ENCODE measurements around the gene CPSF4.

CPSF4 gene

DNA sequence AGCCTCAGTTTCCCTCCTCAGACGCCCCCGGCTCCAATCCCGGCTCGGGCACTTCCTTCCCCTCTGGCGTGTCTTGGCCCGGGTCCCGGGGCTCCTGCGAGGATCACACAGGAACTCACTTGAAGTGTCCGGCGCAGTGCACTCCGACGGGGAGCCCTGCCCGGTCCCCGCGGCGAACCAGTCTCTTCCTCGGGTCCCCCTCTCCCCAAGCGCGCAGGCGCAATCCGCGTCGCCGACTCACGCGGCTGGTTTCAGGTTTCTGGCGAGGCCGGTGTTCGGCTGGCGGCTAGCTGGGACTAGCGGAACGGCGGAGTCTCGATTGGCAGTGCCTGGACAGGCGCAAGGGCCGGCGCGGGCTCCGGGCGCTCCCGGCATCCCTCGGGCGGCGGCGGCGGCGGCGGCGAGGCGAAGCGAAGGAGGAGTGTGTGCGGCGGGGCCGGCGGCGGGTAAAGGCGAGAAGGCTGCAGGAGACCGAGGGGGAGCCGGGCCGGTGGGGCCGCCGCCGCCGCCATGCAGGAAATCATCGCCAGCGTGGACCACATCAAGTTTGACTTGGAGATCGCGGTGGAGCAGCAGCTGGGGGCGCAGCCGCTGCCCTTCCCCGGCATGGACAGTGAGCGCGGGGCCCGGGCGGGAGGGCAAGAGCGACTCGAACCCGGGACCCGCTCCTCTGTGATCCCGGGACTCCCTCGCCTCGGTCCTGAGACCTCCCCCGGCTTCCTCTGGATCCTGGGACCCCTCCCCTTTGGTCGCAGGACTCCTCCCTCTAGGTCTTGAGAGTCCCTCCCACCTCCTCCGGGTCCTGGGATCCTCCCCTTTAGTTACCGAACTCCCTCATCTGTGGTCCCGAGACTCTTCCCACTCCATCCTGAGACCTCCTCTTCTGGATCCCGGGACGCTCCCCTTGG is at the start of gene CPSF4, which contains the start of gene PTCD1:
Gene CPSF4 (plus strand): TSS at position 371 of the 908 bp plus-strand sequence. CDS start 140 bp downstream, at position 511.
Gene PTCD1 (minus strand): TSS at position 226 of the 908 bp plus-strand sequence. CDS start 3,556 bp downstream, outside the sequence.
- peak; percentile 96 for DNase-seq

GRCh38 chr7:99389772-99390171 is 49.0 kb upstream of the CPSF4 start:
- DNase-seq: no peak

- no peak for DNase-seq
Measured at GRCh38 chr7:99390941-99391602, 47.7 kb upstream of the CPSF4 start.

DNA sequence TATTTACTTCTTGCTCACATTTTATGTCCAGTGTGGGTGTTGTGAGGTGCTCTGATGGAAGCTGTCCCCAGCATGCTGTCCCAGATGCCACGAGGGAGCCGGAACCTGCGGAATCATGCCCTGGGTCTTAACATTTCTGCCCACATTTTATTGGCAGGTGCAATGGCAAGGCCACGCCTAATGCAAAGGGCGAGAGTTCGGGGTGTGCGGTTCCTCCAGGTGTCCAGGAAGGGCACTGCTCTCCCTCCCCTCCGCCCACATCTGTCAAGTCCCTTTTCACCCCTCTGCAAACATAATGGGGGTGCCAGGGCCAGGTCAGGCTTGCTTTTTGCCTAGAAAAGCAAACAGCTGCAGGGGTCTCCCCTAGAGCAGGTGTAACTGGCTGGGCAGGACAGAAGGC is 46.7 kb upstream of the CPSF4 start:
- DNase-seq: no peak

GRCh38 chr7:99392659-99393354 is 45.9 kb upstream of the CPSF4 start:
- DNase-seq: peak; percentile 99

DNA sequence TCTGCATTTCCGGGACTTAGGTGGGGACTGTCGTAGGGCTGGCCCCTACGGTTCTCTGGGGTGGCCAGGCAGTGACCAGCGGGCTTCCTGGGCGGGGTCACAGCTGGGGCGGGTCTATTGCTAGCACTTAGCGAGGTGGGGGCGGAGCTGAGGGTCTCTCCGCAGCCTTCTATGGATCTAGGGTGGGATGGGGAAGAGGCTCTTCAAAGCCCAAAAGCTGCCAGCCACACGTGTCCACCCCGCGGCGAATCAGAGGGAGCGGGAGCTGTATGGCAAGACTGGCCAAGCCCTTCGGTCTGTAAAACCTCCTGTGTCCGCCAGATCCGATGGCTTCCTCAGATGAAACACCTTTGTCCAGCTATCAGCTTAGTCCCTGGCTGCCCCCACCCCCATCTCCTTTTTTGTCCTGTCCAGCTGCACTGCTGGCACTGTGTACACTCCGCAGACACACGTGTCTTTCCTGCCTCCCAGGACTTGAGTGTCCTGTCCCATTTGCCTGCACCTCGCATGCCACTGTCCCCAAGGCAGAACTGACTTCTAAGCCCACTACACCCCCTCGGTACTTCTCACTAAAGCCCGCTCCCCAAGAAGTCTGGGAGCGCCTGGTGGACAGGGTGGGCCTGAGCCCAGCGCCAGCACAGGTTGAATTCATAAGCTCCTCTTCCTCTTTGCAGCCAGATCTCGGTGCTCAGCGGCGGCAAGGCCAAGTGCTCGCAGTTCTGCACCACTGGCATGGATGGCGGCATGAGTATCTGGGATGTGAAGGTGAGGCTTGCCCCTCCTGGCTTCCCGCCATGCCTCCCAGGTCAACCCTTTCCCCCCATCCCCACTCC is 45.2 kb upstream of the CPSF4 start:
- DNase-seq: peak; percentile 99

- DNase-seq: no peak
Measured at GRCh38 chr7:99394188-99394502, 44.6 kb upstream of the CPSF4 start.

DNA sequence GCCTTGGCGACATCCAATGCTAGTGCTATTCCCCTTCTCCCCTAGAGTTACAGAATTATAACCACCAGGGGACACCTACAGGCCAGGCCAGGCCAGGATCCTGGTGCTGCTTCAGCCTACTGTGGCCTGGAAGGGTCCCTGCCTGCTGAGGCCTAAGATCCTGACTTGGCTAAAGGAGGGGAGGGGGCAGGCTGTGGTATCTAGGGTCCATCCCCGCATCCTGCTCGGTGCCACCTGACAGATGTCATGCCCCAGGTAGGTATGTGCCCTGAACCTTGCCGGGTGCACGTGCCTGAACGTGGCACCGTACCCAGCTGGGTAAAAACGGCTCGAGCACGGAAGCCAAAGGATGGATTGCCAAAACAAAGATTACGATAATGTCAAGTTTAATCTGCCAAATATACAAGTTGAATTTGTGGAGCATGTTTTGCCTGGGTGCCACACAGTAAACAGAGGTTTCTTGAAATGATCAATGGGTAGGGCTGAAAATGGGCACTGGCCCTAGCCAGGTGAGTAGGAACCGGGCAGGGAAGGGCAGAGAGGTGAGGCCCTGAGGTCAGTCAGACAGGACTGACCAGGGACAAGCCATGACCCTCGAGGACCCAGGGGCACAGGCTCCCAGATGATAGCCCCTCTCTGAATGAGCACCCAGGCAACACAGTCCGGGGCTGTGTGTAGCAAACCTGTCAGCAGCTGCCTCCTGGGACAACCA is 43.0 kb upstream of the CPSF4 start:
- no peak for DNase-seq

DNA sequence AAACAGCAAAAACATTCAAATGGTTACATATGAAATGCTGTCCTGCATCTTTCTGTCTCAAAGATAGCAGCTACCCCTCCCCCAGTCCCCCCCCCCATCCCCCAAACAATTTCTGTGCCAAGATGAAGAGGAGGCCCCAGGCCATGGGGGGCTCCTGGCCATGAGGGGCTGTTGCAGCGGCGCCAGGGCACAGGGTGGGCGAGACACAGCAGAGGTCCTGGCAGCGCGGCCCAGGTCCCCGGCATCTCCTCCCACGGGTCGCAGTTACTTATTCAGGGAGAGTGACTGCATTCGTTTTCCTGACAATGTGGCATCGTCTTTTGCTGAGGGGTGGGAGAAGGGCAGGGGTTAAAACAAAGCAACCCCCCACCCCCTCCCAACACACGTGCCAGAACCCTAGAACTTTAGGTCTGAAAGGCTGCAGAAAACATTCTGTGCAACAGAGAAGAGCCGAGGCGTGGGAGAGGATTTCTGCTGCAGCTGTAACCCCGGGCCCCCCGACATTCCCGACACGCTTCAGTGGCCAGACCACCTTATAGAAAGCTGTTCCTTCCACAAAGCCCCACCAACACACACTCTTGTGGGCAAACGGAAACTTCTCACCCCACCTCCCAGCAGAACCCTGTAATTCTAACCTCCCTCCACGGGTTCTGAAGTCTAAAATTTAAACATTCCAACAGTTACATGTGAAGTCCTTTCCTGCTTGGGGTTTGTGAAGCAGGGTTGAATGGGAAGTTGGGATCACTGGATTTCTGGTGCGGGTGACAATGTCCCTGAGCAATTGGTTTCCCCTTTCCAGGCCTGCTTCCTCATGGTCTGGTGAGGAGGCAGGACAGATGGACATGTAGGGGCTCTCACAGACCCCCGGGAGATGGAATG is 42.1 kb upstream of the CPSF4 start:
- no peak for DNase-seq

- DNase-seq: no peak
Measured at GRCh38 chr7:99397297-99397983, 41.3 kb upstream of the CPSF4 start.

DNA sequence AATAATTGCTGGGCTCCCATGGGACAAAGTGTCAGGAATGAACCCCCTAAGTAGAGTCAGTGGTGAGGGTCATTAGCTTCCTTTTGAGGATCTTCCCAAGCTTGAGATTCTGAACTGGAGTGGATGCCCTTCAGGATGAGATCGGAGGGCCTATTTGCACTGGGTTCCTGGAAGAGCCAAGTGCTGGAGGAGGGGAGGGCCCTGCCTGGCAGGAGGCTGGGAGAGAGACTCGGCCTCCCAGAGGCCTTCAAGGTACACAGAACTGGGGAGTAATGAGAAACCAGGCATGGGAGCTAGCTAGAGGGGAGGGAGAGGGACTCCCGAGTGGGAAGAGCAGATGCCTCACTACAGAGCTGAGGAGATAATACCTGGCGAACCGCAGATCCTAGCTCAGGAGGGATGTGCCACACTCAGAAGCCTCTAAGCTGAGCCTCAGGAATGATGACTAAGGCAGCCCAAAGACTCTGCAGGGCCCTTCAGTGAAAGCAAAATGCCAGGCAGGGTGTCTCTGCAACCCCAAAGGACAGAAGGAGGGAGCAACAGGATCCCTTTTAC is 39.8 kb upstream of the CPSF4 start:
- no peak for DNase-seq

DNA sequence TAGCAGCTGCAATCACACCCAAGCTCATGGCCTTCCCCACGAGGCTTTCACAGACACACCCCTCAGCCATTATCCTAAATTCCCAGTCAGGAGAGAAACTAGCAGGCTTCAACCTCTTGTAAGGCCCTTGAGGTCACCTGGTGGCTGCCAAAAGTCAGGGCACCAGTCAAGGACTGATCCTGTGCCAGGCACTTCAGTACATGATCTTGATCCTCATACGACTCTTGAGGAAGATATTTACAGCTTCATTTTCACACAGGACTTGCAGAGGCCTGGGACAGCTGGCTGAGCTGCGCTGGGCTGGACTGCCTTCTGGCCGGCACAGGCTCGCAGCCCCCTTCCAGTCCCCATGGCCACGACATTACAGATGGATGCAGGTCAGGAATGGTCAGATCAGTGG is 39.1 kb upstream of the CPSF4 start:
- no peak for DNase-seq

DNA sequence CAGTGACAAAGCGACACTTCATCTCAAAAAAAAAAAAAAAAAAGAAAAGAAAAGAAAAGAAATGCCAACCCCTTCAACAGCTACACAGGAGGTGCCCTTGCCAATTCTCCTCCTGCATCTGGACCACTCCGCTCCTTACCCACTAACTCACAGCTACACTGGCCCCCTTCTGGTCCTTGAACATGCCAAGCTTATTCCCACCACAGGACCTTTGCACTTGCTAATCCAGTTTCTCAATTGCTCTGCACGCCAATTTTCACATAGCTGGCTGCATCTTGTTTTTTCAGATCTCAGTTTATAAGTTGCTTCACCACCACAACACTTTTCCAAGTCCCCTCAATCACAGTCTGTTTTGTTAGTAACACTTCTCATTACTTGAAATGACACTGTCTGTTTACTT is 35.9 kb upstream of the CPSF4 start:
- no peak for DNase-seq

DNA sequence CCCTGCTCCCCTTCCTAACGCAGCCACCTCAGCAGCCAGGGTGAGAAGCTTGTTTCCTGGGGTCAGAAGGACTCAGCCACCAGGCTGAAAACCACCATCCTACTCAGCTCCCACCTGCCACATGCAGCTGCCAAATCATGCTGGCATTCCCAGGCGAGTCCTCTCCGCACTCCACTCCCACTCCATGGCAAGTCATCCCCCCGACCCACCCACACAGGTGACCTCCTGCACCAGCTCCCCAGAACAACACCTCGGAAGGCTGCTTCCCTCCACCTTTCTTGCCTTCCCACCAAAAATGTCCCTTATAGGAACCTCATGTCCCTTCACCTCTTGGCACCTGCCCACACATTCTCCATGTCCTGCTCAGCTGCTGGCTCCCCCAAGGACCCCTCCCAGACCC is 35.0 kb upstream of the CPSF4 start:
- no peak for DNase-seq

DNA sequence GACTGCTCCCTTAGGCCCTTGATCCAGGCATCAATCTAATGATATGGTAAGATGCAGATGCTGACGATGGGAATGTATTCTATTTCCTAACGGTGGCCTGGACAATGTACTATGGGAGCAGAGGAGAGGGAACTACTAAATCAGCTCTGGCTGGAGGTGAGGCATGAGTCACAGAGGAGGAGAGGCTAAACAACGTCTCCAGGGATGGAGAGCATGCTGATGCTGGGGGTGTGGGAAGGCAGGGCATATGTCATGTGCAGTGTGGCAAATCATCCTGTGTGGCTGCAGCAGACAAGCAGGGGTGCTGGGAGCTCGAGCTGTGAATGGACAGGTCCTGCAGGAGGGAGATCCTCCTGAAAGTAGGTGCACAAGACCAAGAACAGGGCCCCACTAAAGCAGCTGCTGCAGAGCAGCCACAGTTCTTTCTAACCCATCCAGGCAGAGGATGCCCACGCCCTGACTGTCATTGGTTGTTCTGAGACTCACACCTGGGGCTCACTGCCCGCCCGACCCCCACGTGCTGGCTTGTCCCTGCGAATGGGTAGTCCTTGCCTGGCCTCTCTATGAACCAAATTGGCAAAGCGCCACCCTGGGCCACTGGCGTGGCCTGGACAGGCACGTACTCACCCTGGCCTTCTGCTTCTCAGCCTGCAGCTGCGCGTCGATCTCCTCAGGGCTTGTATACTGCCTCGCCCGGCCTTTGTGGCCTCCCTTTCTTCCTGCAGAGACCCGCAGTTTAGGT is 34.3 kb upstream of the CPSF4 start:
- DNase-seq: no peak

- no peak for DNase-seq
Measured at GRCh38 chr7:99404977-99405320, 33.8 kb upstream of the CPSF4 start.

DNA sequence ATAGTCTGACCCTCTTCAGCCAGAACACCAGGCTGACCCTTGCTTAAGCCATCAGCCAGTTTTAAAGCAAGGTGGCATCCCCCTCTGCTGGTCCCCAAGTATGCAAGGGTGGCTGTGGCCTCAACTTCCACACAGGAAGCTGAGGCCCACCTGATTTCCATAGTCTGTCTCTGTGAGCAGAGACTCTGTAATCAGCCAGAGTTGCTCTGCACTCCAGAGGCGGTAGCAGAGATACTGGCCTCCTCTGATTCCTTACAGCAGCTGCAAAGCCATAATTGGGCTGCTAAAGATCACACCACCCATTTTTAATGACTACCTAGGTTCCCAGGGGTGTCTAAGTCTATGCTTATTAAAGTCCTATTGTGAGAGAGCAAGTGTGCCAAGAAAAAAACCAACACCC is 32.2 kb upstream of the CPSF4 start:
- peak; percentile 74 for DNase-seq

- peak; percentile 79 for DNase-seq
Measured at GRCh38 chr7:99407872-99408378, 30.8 kb upstream of the CPSF4 start.

All from NCI-H2227 treated with DMSO at 0.1 percent for 48 hours (cell line).